SU-DHL-6 (cell line): ENCODE results near the gene UBA1.

Experiments
- EZH2phosphoT487 ChIP-seq: fragments of 200-600 bp; sonication (generic), shearing (Covaris generic); conservative IDR thresholded peaks from 2 replicates; pipeline ENCODE4 v1.6.1; 2018; ENCODE audit warnings: mild to moderate bottlenecking, antibody characterized with exemption, low read length, moderate library complexity, mixed read lengths
- TF ChIP-seq, protein P1 (sequence below): fragments of 200-600 bp; sonication (generic); IDR thresholded peaks from one replicate; pipeline ENCODE4 v1.5.1; 2017; ENCODE audit warnings: antibody characterized with exemption, mild to moderate bottlenecking, low read length, moderate library complexity; ENCODE audit not compliant: insufficient read depth, poor library complexity, severe bottlenecking

DNA sequence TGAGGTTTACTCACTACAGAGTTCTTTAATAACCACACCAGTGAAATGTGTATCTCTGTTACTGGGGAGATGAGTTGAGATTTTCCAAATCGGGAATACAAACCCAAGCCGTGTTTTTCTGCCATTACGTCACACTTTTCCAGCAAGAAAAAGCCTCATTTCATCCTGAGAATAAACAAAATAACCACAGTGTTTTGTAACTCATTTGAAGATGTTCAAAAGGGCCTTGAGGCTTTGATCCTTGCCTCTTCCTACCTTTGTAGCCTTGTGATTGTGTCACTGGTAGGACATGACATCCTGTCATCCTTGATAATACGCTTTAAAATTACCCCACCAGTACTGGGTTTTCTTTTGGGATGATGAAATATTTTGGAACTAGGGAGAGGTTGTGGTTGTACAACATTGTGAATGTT, 42.1 kb downstream of the UBA1 start:
- no peak for TF ChIP-seq EZH2phosphoT487
- TF ChIP-seq, protein P1, sequence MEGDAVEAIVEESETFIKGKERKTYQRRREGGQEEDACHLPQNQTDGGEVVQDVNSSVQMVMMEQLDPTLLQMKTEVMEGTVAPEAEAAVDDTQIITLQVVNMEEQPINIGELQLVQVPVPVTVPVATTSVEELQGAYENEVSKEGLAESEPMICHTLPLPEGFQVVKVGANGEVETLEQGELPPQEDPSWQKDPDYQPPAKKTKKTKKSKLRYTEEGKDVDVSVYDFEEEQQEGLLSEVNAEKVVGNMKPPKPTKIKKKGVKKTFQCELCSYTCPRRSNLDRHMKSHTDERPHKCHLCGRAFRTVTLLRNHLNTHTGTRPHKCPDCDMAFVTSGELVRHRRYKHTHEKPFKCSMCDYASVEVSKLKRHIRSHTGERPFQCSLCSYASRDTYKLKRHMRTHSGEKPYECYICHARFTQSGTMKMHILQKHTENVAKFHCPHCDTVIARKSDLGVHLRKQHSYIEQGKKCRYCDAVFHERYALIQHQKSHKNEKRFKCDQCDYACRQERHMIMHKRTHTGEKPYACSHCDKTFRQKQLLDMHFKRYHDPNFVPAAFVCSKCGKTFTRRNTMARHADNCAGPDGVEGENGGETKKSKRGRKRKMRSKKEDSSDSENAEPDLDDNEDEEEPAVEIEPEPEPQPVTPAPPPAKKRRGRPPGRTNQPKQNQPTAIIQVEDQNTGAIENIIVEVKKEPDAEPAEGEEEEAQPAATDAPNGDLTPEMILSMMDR, result no peak
